Osteoblast (primary cell): Measurements from ENCODE around the gene PUDP. TPM values are rescaled to one million over a fixed set of nuclear protein-coding genes. Genes with fewer than 3 reads are reported as not detected.

Experiments
- DNase-seq: peaks from one replicate; pipeline ENCODE4 v3.0.0; 2011; ENCODE audit warnings: low spot score, mixed read lengths; ENCODE audit not compliant: insufficient read length; ENCODE audit errors: missing footprints
- H2AFZ ChIP-seq: 2 replicates; pipeline ENCODE4 v1.6.0; 2011; ENCODE audit warnings: mild to moderate bottlenecking, low read length
- H3K27ac ChIP-seq: 2 replicates; pipeline ENCODE4 v1.5.1; 2011; ENCODE audit warnings: mild to moderate bottlenecking, low read depth, low read length, moderate library complexity
- H3K27me3 ChIP-seq: 2 replicates; pipeline ENCODE4 v1.6.0; 2012; ENCODE audit warnings: mild to moderate bottlenecking, control low read depth, inconsistent platforms, low read length, moderate library complexity; ENCODE audit not compliant: insufficient read depth
- H3K36me3 ChIP-seq: 2 replicates; pipeline ENCODE4 v1.5.1; 2011; ENCODE audit warnings: mild to moderate bottlenecking, low read length, control low read depth, moderate library complexity; ENCODE audit not compliant: insufficient read depth
- H3K4me1 ChIP-seq: 2 replicates; pipeline ENCODE4 v1.5.1; 2011; ENCODE audit warnings: mild to moderate bottlenecking, low read length, control low read depth, moderate library complexity; ENCODE audit not compliant: insufficient read depth
- H3K4me2 ChIP-seq: 2 replicates; pipeline ENCODE4 v1.6.0; 2011; ENCODE audit warnings: mild to moderate bottlenecking, low read length; ENCODE audit not compliant: insufficient read depth
- H3K4me3 ChIP-seq: fragments of 200-600 bp; sonication (generic); 3 replicates; pipeline ENCODE4 v1.5.1; 2012; ENCODE audit warnings: mild to moderate bottlenecking, low read length, inconsistent platforms; ENCODE audit not compliant: insufficient read depth
- H3K79me2 ChIP-seq: 2 replicates; pipeline ENCODE4 v1.6.0; 2012; ENCODE audit warnings: mild to moderate bottlenecking, low read length, control low read depth, inconsistent platforms; ENCODE audit not compliant: insufficient read depth
- H3K9me3 ChIP-seq: 2 replicates; pipeline ENCODE4 v1.5.1; 2011; ENCODE audit warnings: low read depth, low read length, control low read depth
- H4K20me1 ChIP-seq: 2 replicates; pipeline ENCODE4 v1.6.0; 2012; ENCODE audit warnings: mild to moderate bottlenecking, low read length, control low read depth; ENCODE audit not compliant: insufficient read depth
- CTCF ChIP-seq: IDR thresholded peaks from 2 replicates; pipeline ENCODE4 v1.5.1; 2011; ENCODE audit warnings: mild to moderate bottlenecking, low read depth, low read length, moderate library complexity; ENCODE audit errors: extremely low read depth
- total RNA-seq: library from RNA; depleted of rRNA; stranded (reverse); fragments of >200 nt; gene quantifications from 2 replicates; pipeline ENCODE4 v1.2.3, GENCODE V29; 2012

The PUDP gene
- total RNA-seq, 1 donor = 6.5 TPM

- no peaks in the 10 kb centered on the region for H3K27me3 ChIP-seq
- TF ChIP-seq CTCF = no peak
- H4K20me1 ChIP-seq = peaks cover 7% of the 10 kb centered on the region
- H3K4me1 ChIP-seq = no peaks in the 10 kb centered on the region
- H3K4me2 ChIP-seq = no peak overlapping the region
- H2AFZ ChIP-seq = no peak overlapping the region
- H3K27ac ChIP-seq = no peak overlapping the region
- no peak overlapping the region for H3K4me3 ChIP-seq
- no peaks in the 10 kb centered on the region for H3K36me3 ChIP-seq
- no peaks in the 10 kb centered on the region for H3K9me3 ChIP-seq
- no peak for DNase-seq
- peaks cover 23% of the 10 kb centered on the region for H3K79me2 ChIP-seq
Measured at GRCh38 chrX:7109838-7110793, 37.8 kb downstream of the PUDP start.

- no peak overlapping the region for H3K4me3 ChIP-seq
- H3K27me3 ChIP-seq = no peaks in the 10 kb centered on the region
- DNase-seq = no peak
- H3K79me2 ChIP-seq = peaks cover 20% of the 10 kb centered on the region
- peaks cover 6% of the 10 kb centered on the region for H3K36me3 ChIP-seq
- no peak overlapping the region for H2AFZ ChIP-seq
- H4K20me1 ChIP-seq = peaks cover 4% of the 10 kb centered on the region
- TF ChIP-seq CTCF = no peak
- no peaks in the 10 kb centered on the region for H3K4me1 ChIP-seq
- H3K9me3 ChIP-seq = no peaks in the 10 kb centered on the region
- H3K27ac ChIP-seq = no peak overlapping the region
- no peak overlapping the region for H3K4me2 ChIP-seq
Measured at GRCh38 chrX:7109049-7109531, 38.9 kb downstream of the PUDP start.

GRCh38 chrX:7108030-7108429, 39.9 kb downstream of the PUDP start:
- no peak for TF ChIP-seq CTCF
- Histone ChIP-seq H3K9me3 (no peaks in the 10 kb centered on the region), H3K27me3 (no peaks in the 10 kb centered on the region), H4K20me1 (peaks cover 4% of the 10 kb centered on the region), H3K4me2 (no peak overlapping the region), H3K36me3 (peaks cover 12% of the 10 kb centered on the region), H3K79me2 (peaks cover 15% of the 10 kb centered on the region), H2AFZ (no peak overlapping the region), H3K4me1 (no peaks in the 10 kb centered on the region), H3K4me3 (no peak overlapping the region), H3K27ac (no peak overlapping the region)
- no peak for DNase-seq

DNA sequence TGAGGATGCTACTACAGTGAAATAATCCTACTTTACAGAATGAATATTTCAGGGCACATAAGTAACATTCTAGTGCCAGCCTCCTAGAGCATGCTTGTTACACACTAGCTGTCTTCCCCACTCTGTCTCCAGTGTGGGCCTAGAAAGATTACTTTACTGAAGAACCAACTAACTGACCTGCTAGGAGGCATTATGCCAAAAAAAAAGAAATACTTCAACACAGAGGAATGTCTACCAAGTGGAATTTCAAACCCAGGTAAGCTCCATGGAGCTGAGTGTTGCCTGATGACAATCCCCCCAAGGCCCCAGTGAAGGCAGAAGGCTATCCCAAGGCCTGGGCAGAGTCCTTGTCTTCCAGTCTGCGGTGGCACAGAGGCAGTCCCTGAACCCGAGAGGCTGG, 41.3 kb downstream of the PUDP start:
- peaks cover 12% of the 10 kb centered on the region for H3K36me3 ChIP-seq
- no peak for TF ChIP-seq CTCF
- H3K27ac ChIP-seq = no peak overlapping the region
- no peak overlapping the region for H2AFZ ChIP-seq
- H3K27me3 ChIP-seq = no peaks in the 10 kb centered on the region
- no peaks in the 10 kb centered on the region for H3K4me1 ChIP-seq
- H3K4me2 ChIP-seq = no peak overlapping the region
- H3K9me3 ChIP-seq = no peaks in the 10 kb centered on the region
- H3K79me2 ChIP-seq = peaks cover 15% of the 10 kb centered on the region
- H3K4me3 ChIP-seq = no peak overlapping the region
- peaks cover 14% of the 10 kb centered on the region for H4K20me1 ChIP-seq
- DNase-seq = no peak
